Cortex of kidney (tissue), 1 donor: Measurements from ENCODE around the gene NHSL2.

Source experiments
- DNase-seq: peaks from one replicate; lab custom pipeline; 2025; lab: John Stamatoyannopoulos, UW

NHSL2 gene

DNA sequence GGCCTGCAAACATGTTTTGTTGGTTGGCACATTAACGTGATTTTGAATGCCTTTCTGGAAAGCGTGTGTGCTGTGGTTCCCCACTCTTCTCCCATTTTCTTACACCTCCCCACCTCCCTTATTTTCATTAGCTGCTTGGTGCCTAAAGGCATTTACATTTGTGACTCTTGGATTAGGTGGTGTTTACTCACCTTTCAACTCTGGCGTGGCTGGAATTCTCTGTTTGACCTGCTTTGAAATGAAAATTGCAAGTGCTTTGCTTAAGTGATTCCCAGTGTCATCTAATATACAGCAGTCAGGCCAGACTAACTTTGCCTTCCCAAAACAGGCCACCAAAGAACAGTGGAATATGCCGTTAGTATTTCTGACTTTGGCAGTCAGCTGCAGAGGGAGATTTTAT is 80.5 kb downstream of the NHSL2 start:
- no peak for DNase-seq

DNA sequence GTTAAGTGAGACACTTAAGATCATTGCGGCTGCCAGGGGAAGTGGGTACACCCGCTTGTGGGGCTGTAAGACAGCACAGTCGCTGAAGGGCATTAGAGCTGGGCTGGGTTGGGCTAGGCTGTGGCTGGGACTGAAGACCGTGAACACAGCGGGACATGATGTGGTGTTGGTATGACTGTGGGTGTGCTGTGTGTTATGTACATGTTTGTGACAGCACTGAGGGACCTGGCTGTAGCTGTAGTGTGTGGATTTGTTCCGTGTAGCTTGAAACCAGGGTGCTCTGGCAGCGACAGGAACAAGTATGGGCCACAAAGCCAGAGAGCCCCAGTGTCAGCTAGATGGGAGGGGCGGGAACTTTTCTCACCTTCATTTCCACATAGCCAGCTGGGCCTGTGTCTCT is 82.1 kb downstream of the NHSL2 start:
- DNase-seq = no peak

- DNase-seq = no peak
Measured at GRCh38 chrX:71993371-71993770, 82.7 kb downstream of the NHSL2 start.

- DNase-seq = no peak
Measured at GRCh38 chrX:71994601-71995000, 84.0 kb downstream of the NHSL2 start.

GRCh38 chrX:71995122-71995521 is 84.5 kb downstream of the NHSL2 start:
- DNase-seq = no peak

DNA sequence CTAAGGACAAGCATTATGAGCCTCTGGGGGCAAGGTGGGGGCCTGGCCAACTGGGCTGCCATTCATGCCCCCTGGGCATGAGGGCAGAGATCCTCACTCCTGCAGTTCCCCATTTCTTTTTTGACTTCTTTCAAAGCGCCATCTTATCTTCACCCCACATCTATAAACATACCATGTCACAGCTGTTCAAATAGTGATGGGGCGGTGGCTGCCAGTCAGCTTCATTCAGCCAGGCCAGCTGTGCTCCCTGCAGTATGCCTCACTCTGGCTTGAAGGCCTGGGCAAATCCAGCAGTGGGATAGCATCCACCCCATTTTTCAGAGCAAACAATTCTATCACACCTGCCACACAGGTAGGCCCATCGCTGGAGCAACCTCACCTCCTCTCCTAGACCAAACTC is 85.5 kb downstream of the NHSL2 start:
- DNase-seq = no peak

GRCh38 chrX:71996826-71997225 is 86.2 kb downstream of the NHSL2 start:
- DNase-seq = no peak

- no peak for DNase-seq
Measured at GRCh38 chrX:71997320-71997719, 86.7 kb downstream of the NHSL2 start.

DNA sequence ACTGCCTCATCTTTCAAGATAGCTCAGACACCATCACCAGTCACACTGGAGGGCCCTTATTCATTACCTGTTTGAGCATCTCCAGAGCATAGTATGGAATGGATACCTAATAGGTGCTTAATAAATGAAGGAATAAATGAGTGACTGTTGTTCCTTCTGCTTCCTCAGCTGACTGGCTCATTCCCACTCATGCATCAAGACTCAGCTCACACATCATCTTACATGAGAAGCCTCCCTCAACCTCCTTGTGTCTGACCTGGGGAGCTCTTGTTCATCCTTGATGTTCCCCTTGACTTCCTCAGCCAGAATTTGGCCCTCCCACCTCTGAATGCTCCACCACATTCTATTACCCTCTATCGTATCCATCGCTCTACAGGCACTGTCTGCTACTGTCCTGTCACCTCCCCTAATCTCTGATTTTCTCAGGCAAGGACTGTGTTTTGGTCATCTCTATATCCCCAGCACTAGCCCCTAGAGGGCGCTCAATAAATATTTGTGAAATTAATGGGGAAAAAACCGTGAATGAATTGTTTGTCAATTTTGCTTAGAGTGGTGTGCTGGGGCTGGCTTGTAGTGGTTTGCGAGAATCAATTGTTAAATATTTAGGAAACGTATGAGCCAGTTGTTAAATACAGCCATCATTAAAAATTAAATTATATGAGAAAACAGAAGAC is 88.3 kb downstream of the NHSL2 start:
- no peak for DNase-seq

DNA sequence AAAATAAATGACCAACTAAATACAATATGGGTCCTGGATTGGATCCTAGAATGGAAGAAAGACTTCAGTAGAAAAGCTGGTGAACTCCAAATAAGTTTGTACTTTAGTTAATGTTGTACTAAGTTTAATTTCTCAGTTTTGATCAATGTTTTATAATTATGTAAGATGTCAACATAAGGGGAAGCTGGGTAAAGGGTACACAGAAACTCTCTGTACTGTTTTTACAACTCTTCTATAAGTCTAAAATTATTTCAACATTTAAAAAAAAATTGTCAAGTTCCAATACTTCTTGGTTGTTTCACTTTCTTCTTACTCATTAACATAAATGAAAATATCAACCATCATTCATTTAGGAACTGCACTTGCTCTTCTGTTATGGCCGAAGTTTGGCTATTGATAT is 88.9 kb downstream of the NHSL2 start:
- no peak for DNase-seq

DNA sequence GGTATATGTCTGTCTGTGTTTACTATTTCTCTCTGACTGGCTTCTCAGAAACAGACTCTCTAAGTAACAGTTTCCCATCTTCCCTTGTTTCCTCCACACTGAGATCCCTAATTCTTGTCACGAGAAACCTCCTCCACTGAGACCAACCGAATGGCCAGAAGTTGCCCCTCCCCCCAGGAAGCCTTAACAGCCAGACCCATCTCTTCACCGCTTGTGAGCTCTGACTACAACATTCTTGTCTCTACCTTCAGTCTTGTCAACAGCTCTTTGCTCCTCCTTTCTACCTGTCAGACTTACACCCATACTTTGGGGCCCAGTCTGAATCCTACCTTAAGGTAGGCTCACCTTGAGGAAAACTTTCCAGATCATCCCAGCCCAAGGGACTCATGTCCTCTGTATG is 90.8 kb downstream of the NHSL2 start:
- no peak for DNase-seq

DNA sequence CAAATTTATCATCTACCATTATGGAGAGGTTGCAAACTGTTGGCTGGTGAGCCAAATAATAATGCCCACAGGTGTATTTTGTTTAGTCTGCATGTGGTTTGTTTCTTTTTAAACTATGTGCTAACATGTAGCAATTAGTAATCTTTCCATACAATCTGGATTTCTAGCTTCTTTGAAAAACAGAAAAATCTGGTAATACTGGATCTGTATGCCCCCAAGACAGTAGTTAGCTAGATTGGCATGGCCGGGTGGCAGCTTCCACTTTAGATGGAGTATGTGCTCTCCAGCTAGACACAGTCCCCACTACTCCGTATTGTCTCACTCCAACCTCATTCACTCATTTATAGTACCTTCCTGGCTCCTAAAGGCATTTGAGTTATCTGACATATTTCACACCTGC is 91.3 kb downstream of the NHSL2 start:
- no peak for DNase-seq

- no peak for DNase-seq
Measured at GRCh38 chrX:72002875-72003274, 92.2 kb downstream of the NHSL2 start.

- no peak for DNase-seq
Measured at GRCh38 chrX:72003811-72004750, 93.4 kb downstream of the NHSL2 start.

DNA sequence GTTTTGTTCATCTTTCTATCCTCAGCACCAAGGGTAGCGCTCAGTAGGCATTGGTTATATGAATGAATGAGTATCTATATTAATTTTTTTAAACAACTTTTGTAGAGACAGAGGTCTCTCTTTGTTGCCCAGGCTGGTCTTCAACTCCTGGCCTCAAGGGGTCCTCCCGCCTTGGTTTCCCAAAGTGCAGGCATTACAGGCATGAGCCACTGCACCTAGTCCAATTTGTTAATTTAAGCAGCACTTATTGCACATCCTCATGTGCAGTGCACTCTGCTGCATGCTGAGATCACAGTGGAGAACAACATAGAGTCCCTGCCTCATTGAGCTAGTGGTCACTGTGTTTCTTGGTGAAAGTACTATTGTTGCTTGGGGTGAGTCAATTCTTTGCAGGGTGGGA is 94.4 kb downstream of the NHSL2 start:
- DNase-seq = no peak

DNA sequence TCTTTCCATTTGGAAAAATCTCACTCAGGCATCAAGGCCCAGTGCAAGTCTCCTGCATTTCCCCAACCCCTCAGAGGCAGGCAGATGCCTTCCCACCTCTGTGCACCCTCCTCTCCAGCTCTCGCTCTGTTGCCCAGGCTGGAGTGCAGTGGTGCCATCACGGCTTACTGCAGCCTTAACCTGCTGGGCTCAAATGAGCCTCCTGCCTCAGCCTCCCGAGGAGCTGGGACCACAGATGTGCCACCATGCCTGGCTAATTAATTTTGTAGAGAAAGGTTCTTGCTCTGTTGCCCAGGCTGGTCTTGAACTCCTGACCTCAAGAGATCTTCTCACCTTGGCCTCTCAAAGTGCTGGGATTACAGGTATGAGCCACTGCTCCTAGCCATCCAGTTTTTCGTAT is 95.8 kb downstream of the NHSL2 start:
- DNase-seq = no peak

GRCh38 chrX:72009731-72010130 is 99.1 kb downstream of the NHSL2 start:
- DNase-seq = no peak

DNA sequence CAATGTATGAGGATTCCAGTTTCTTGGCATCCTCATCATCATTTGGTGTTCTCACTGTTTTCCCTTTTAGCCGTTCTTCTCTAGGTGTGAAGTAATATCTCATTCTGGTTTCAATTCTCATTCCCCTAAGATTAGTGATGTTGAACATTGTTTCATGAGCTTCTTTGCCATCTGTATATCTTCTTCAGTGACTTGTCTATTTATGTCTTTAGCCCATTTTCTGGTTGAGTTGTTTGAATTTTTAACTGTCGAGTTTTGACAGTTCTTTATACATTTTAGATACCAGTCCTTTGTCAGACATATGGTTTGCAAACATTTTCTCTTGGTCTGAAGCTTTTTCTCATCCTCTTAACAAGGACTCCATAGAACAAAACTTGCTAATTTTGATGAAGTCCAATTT is 101.1 kb downstream of the NHSL2 start:
- no peak for DNase-seq

DNA sequence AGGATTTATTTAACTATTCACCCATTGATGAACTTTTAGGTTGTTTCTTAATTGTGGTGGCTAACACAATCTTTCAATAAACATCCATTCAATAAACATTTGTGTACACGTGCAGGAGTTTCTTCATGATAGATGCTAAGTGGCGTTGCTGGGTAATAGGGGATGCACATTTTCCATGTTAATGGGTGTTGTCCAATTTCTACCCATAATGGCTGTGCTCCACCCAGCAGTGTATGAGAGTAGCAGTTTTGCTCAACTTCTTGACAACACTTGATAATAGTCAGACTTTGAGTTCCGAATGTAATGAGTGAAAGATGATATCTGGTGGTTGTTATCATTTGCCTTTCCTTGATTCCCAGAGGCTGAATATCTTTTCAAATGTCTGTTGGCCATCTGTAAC is 104.7 kb downstream of the NHSL2 start:
- no peak for DNase-seq

GRCh38 chrX:72016881-72017783 is 106.5 kb downstream of the NHSL2 start:
- no peak for DNase-seq

DNA sequence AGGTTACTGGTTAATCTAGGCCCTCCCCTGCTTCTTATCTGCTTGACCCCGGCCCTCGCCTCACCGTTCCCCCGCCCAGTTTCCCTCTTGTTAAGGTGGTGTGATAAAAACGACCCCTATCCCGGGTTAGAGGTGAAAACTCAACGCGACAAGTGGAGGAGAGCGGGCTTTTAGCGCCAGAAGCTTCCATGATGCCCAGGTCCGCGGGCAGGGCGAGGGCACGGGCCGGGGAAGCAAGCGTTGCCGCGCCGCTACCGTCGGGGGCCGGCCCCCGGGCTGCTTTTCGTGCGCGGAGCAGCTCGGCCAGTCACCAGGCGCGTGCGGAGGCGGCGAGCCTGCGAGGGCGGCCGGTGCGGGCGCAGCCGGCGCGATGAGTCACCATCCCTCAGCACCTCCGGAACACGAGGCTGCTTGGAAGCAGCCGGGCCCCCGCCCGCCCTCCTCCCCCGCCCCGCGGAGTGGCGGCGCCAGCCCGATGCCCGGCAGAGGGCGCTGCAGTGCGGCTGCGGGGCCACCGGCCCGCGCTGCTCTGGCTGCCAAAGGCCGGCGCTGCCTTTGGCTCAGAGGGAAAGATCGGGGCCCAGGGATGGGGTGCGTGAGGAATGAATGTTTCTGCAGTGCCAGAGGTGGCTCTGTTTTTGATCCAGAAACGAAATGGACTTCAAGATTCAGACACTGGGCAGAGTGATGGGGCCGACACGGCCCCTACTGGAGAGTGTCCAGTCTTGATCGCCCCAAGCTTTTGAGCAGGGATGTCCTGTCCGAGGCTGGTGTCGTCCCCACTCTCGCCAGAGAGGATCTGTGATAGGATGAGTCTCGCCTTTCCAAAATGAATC is 107.8 kb downstream of the NHSL2 start:
- no peak for DNase-seq

DNA sequence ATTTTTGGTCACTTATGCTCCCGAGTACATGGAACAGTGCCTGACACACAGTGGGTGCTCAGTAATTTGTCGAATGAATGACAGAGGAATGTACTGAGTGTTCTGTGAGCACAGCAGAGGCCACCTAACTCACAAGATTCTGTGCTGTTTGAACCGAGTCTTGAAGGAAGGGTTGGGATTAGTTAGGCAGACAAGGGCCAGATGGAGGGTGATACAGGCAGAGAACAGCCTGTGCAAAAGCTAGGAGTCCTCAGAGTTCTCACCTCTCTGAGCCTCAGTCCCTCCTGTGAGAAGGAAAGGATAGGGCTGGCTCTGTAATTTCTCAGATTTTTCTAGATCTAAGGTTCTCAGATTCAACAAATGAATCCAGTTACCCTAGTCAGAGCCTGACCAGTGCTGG is 108.8 kb downstream of the NHSL2 start:
- DNase-seq = no peak
